ENCODE data around the gene HSPA6.
"Not testable (repeated sequence)": the region's sequence is repeated elsewhere in the genome, so short reads cannot be mapped to it uniquely, and the experiment has no call there.

GRCh38 chr1:161539731-161540569 lies 15.6 kb downstream of the HSPA6 start:
- TF ChIP-seq CTCF (IDR thresholded peaks at IDR 0.05), result peak; percentile 42
- TF ChIP-seq REST (IDR thresholded peaks at IDR 0.05; ENCODE audit: insufficient read depth in 1 of 2, low read depth in 2 of 2, low read length in 1 of 2), result not testable (repeated sequence)
- TF ChIP-seq TCF7L2 (IDR thresholded peaks at IDR 0.05; ENCODE audit: low read depth, low read length), result peak; percentile 29; the same call in 1 of the 2 replicates

All from Panc1 (cell line).